Erythroblast (primary cell): Measurements from ENCODE around the gene SPTBN1.

Experiments
- GATA1 ChIP-seq: IDR thresholded peaks from 2 replicates; pipeline ENCODE4 v1.6.1; 2011; ENCODE audit warnings: low read depth, mild to moderate bottlenecking, control low read depth, low read length, moderate library complexity
- POLR2A ChIP-seq: IDR thresholded peaks from 2 replicates; pipeline ENCODE4 v1.6.1; 2011; ENCODE audit warnings: mild to moderate bottlenecking, low read length

- TF ChIP-seq POLR2A (no peak), GATA1 (no peak)
Measured at GRCh38 chr2:54466870-54467269, 10.7 kb downstream of the SPTBN1 start.
